ENCODE results near the gene RAB13.

RAB13 gene

DNA sequence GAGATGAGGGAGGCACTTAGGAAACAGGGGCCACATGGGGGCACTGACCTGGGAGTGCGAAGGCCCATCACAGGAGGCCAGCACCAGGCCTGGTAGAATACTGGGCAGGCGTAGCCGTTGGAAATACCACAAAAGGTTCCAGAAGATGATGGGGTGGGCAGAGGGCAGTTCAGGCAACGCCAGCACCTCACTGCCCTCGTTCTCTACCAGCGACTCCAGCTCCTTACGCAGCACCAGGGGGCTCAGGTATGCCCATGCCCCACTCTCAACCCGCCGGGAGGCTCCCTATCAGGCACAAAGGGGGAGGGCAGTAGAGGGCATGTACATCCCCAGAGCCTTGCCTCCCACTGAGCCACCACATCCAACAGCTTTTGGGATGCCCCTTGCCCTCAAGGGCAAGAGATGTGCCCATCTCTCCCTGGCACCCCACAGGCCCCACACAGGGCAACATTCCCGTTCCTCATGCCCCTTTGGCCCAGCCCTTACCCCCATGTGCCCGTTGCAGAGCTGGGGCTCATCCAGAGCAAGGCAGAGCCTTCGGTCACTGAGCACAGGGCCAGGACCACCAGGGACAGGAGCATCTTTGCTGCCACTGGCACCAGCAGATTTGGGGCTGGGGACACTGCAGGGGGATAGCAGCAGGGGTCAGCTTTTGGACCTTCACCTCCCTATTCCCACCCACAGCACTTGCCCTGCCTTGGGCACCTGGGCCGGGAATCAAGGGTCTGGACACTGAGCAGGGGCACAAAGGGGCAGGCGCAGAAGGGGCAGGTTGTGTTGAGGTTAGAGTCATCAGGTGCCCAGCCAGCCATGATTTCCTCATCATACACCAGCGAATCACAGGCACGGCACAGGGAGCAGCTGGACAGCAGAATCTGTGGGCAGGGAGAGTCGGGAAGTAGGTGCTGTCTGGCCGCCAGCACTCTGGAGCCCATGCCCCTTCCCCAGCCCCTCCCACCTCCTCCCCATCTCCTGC lies 53.7 kb downstream of the RAB13 start:
- no peak for DNase-seq (ENCODE audit: low read depth)
